HL-60/S4 treated with phorbol 12-myristate 13-acetate at 8.2 ng/mL for 4 days and 3 days (cell line): ENCODE results near the gene SEMA5B.

Source experiments
- in situ Hi-C: fragments of 300-500 bp; cut with MboI; formaldehyde crosslinking; loops from 2 replicates; pipeline ENCODE4 v1.15.0; 2022; ENCODE audit warnings: low sequenced_read_pairs

Gene SEMA5B

GRCh38 chr3:122947196-122947595 is 80.4 kb downstream of the SEMA5B start:
- in situ Hi-C loops = no loop called here

DNA sequence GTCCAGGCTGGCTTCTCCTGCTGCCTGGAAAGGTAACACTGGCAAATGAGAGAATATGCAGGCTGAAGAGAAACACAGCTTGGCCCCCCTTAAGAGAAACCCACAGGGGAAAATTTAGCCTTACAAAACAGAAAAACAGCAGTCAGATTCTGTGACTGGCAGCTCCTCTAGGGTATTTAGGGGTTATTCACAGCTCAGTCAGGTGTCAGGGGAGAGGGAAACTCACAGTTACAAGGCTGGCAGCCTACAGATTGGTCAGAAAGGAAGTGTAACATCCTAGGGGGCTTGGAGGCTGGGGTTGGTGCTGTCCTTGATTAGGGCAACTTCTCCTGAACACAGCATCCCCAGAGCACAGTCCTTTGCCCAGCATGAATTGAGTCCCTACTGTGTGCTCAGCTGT is 81.4 kb downstream of the SEMA5B start:
- in situ Hi-C loops = no loop called here

DNA sequence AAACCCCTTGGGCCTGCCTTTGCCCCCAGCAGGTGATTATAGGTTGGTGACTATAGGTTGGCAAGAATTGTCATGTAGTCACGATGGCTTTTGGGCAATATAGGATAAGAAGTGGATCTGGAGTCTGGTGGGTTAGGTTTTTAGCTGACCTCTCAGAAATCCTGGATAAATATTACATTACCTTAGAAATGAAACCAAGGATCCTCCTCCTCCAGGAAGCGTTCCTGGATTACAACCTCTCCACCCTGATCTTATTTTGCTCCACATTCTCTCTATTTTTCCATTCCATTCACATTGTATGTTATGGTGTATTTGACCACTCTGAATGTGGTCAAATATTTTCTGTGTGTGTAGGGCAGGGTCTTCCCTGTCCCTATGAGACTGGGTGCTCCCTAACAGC is 82.3 kb downstream of the SEMA5B start:
- in situ Hi-C loops = no loop called here

DNA sequence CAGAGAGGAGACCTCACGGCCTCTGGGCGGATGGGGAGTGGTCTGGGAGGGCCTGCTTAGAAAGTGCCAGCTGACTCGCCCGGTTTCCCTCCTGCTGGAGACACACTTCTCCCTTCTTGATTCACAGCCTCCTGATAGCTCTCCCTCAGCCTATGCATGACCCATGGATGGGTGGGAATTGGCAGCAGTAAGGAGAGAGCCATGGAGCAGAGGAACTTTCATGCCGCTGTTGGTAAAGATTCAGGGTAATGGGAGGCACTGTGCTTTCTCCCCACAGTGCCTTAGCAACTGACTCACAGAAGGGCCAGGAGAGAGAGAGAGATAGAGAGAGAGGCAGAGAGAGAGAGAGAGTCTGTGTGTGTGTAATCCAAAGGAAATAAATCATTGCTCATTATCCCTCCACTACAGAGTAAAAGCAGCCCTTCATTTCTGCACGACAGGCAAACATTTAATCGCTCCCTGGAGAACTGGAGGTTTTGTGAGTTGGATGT is 82.8 kb downstream of the SEMA5B start:
- in situ Hi-C loops = no loop called here

GRCh38 chr3:122943828-122944190 is 83.8 kb downstream of the SEMA5B start:
- in situ Hi-C loops = no loop called here

- in situ Hi-C loops = no loop called here
Measured at GRCh38 chr3:122942937-122943827, 84.4 kb downstream of the SEMA5B start.

GRCh38 chr3:122942239-122942638 is 85.3 kb downstream of the SEMA5B start:
- in situ Hi-C loops = no loop called here

DNA sequence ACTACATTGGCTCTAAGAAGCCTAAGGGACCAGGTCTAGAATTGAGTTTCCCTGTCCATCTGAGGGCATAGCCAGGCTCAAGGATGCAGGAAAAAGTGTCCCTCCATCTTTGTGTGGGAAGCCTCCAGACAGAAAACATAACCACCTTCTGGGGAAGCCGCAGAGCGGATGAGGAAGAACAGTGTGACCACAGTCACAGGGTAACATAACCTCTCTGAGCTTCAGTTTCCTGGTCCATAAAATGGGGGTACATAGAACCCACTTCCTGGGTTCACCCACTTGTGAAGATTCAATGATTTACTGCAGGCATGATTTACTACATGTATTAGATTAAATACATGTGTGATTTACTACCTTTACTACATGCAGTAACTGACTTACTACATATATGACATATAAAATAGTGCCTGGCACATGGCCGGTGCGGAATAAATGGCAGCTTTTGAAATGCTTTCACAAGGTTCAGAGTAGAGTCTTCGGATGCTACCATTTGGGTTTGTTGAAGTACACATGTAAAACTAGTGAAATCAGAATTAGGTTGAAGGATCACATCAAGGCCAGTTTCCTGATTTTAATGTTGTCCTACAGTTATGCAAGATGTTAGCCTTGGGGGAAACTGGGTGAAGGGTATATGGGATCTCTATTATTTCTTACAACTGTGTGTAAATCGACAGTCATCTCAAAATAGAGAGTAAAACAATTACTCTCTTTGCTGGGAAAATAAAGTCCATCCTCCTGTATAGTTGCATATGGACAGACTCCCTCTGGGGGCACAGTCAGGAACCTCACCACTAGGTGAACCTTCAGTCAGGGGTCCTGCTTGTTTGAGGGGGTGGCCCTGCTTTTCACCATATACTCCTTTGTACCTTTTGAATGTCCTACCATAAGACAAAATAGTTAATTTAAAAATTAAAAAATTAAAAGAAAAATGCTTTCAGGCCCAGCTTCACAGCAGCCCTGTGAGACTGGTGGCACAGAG is 86.0 kb downstream of the SEMA5B start:
- in situ Hi-C loops = no loop called here

DNA sequence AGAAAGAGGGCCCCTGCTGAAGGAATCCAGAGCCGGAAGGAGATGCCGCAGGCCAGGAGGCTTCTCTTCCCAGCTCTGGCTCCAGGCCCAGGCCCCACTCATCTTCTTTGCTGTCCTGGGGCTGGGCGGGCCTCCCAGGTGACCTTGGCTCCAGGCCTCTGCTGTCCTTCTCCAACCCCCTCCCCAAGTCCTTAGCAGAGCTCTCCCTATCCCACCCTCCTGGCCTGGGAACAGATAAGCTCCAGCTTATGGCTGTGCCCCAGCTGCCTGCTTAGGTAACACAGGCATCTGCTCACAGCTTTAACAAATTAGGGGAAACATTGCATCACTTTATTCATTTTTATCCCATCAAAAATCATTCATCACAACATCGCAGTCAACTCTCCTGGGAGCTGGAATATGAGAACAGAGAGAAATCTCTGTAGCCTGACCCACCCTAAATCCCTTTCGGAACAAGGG is 86.9 kb downstream of the SEMA5B start:
- in situ Hi-C loops = no loop called here

GRCh38 chr3:122938783-122939425 is 88.7 kb downstream of the SEMA5B start:
- in situ Hi-C loops = no loop called here

- in situ Hi-C loops = no loop called here
Measured at GRCh38 chr3:122937745-122938144, 89.8 kb downstream of the SEMA5B start.

- in situ Hi-C loops = no loop called here
Measured at GRCh38 chr3:122936986-122937385, 90.6 kb downstream of the SEMA5B start.

DNA sequence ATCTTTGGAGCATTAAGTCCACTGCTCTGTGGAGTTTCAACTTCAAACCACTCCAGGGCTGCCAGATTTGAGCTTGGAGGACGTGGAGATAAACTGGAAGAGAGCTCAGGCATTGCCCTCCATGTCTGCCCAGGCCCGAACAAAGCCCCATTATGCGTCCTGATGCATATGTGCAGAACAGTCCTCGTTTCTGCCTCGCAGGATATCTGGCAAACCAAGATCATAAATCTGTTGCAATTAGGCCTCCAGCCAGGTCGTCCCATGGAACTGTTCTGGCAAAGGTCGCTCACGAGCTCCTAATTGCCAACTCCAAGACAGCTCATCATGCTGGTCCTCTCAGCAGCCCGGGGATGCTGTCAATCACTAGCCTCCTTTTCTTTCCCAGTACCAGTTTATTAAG is 91.2 kb downstream of the SEMA5B start:
- in situ Hi-C loops = no loop called here

DNA sequence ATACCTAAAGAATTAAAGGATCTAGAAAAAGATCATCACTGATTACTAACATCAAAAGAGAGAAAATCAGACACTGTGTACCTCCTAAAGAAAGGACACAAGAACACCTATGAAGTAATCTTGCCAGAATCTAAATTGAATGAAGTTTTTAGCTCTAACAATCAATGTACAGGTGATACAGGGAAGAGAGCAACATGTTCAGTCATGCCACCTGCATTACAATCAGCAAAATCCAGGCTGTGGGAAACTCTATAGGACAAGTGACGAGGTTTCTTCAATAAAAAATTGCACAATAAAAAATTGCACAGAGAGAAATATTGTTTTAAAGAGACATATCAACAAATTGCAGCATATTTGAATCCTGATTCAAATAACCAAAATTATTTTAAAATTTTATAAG is 93.3 kb downstream of the SEMA5B start:
- in situ Hi-C loops = no loop called here

DNA sequence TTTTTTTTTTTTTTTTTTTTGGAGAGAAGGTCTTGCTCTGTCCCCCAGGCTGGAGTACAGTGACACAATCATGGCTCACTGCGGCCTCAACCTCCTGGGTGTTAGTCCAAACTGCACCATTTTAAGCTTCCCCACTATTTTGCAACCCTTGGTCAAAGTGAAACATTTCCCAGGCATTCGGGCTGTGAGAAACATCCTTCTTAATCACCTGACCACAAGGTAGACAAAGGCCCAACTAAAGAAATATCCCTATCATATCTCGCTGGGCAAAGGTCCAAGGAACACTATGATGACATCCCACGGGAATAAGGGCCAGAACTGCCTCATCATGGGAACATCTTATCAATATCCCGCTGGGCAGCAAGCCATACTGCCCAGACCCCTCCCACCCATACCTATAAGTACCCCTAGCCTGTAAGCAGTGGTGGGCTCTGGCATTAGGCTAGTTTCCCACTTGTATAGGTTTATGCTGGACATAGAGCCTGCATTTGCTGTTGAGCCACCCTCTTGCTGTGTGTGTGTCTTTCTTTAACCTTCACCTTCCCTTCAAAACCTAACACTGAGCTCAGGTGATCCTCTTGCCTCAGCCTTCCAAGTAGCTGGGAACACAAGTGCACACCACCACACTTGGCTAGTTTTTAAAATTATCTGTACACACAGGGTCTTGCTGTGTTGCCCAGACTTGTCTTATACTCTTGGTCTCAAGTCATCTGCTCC is 95.2 kb downstream of the SEMA5B start:
- in situ Hi-C loops = no loop called here

- in situ Hi-C loops = no loop called here
Measured at GRCh38 chr3:122931636-122932035, 95.9 kb downstream of the SEMA5B start.

DNA sequence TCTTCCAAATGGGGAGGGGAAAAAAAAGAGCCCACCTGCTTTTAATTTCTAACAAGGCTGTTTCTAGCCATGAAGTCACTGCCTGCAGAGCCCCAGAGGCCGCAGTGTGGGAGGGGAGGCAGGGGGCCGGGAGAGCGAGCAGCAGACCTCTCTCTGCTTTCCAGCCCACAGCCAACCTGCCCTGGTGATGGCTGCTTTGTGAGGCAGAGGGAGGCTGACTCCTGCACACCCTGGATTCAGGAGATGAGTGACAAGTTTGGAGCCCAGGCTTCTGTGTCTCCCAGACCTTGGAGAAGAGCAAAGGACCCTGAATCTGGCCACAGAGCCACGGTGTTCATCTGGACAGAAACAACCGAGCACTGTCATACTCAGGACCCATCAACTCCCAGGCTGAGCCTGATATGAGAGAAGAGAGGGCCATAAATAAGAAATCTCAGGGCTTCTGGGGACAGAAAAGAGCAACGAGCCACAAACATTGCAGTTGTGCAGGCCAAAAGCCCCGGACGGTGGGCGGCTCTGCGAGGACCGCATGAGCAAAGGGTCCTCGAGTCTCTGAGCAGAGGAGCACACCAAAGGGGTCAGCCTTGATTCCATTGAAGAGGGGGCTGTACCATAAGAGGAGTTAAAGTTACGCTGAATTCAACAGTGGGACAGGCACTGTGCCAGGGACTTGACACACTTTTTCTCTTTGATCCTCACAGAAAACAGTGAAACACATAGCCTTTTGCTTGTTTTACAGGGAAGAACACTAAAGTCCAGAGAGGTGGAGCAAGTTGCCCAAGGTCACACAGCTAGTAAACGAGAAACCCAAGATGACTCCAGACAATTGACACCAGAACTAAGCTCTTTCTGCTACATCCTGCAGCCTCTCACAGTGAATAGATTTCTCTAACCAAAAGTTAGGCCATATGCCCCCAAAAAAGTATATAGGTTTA is 97.2 kb downstream of the SEMA5B start:
- in situ Hi-C loops = no loop called here

DNA sequence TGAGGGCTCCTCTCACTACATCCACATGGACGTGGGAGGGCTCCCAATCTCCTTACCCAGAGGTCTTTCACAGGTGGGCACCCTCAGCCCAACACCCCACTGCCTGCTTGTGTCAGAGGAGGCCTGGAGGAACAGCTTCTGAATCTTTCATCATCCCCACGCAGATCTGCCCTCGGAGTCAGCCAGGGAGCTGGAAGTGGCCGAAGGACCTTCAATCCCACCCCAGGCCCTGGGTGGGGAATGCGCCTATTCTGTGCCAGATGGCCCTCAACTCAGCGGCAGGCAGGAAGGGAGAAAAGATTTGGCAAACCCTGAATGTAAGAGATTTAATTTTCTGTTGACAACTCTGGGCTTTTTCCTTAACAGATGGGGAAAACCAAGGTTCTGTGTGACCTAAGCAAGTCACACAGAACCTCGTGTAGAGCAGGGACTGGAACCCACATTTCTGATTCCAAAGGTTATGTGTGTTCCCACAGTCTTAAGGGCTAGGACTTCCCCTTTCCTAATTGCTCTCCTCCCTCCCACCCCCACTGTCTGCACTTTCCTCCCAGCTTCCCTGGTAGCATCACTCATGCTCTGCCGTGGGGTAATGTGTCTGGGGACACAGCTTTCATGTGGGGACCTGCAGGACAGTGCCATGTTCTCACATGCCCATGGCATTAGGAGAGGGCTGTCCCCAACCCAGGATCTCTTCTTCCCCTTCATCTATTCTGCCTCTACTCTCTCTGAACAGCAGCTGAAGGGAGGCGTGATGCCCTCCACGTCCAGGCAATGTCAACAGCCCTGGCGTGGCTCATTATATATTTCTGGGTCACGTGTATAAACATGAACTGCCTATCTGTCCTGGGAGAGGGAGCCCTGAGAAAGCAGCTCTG is 98.1 kb downstream of the SEMA5B start:
- in situ Hi-C loops = no loop called here
